HepG2 (cell line): ENCODE results near the gene FAT1. TPM values are rescaled to one million over a fixed set of nuclear protein-coding genes. Genes with fewer than 3 reads are reported as not detected.

Source experiments
- ATAC-seq: fragments of 200-7000 bp; cut with Tn5 transposase; 3 replicates; pipeline ENCODE4 v1.9.1; 2020; ENCODE audit warnings: mild to moderate bottlenecking, moderate library complexity
- BruUV-seq: library from RNA; stranded (reverse); fragments of 400-500 nt; replicated peaks from 2 replicates; lab custom pipeline; 2021; lab: Mats Ljungman, UMichigan
- CTCF ChIA-PET: fragments of 300-600 bp; formaldehyde crosslinking; extraction: SDS; loops from one replicate; lab custom pipeline; 2021; ENCODE audit warnings: low total read pairs, inconsistent platforms, low intra/inter-chr PET ratio; lab: Yijun Ruan, JAX
- POLR2A ChIA-PET: fragments of 350-600 bp; sonication (Branson Sonifier 250); formaldehyde crosslinking; loops from one replicate; lab custom pipeline; 2020; ENCODE audit warnings: antibody characterized with exemption, inconsistent platforms; lab: Yijun Ruan, JAX
- DNase-seq: peaks from one replicate; pipeline ENCODE4 v3.0.0-alpha.2; 2015; ENCODE audit warnings: low spot score
- FAIRE-seq: peaks from 3 replicates; lab custom pipeline; 2011; peaks lifted over from hg19 to GRCh38; lab: Jason Lieb, UNC
- H2AFZ ChIP-seq: one replicate; pipeline ENCODE4 v1.6.1; 2011; ENCODE audit warnings: low read length, inconsistent platforms
- H3K27ac ChIP-seq: fragments of 300-600 bp; 3 replicates; pipeline ENCODE4 v1.8.0; 2011; ENCODE audit warnings: mixed run types, mild to moderate bottlenecking, mixed read lengths, low read length, inconsistent platforms; ENCODE audit not compliant: insufficient read depth; ENCODE audit errors: extremely low read length
- H3K27me3 ChIP-seq, 2 experiments: fragments of 200-600 bp in 1 of 2; 2 replicates in 1 of 2; 3 replicates in 1 of 2; pipeline versions ENCODE4 v1.6.0 to v1.8.0; 2011; ENCODE audit warnings: low read length in 2 of 2, mild to moderate bottlenecking in 2 of 2, moderate library complexity in 2 of 2, inconsistent platforms in 1 of 2; ENCODE audit not compliant: insufficient read depth in 2 of 2, control insufficient read depth in 1 of 2
- H3K36me3 ChIP-seq, 2 experiments: fragments of 200-600 bp in 1 of 2; replicated peaks in 1 of 2; 2 replicates in 1 of 2; 3 replicates in 1 of 2; pipeline versions ENCODE4 v1.5.1 to v1.8.0; 2011; ENCODE audit warnings: low read length in 2 of 2, inconsistent platforms in 1 of 2; ENCODE audit not compliant: insufficient read depth in 2 of 2, control insufficient read depth in 1 of 2
- H3K4me1 ChIP-seq: 2 replicates; pipeline ENCODE4 v1.5.1; 2012; ENCODE audit warnings: low read length, inconsistent platforms; ENCODE audit not compliant: insufficient read depth
- H3K4me2 ChIP-seq: 2 replicates; pipeline ENCODE4 v1.6.0; 2011; ENCODE audit warnings: low read depth, low read length, inconsistent platforms
- H3K4me3 ChIP-seq, 3 experiments: fragments of 200-600 bp in 1 of 3; sonication (generic), shearing (Covaris generic) in 1 of 3; replicated peaks in 1 of 3; 2 replicates each; pipeline ENCODE4 v1.5.1; 2011 to 2016; ENCODE audit warnings: low read length in 3 of 3, inconsistent platforms in 2 of 3, low read depth in 2 of 3, mild to moderate bottlenecking in 2 of 3, control low read depth in 1 of 3, mixed read lengths in 1 of 3; ENCODE audit not compliant: insufficient read depth in 1 of 3
- H3K79me2 ChIP-seq: one replicate; pipeline ENCODE4 v1.6.1; 2011; ENCODE audit warnings: low read length, inconsistent platforms; ENCODE audit not compliant: insufficient read depth
- H3K9ac ChIP-seq: 2 replicates; pipeline ENCODE4 v1.6.0; 2011; ENCODE audit warnings: mild to moderate bottlenecking, low read depth, low read length, inconsistent platforms; ENCODE audit not compliant: insufficient read depth
- H3K9me3 ChIP-seq: 2 replicates; pipeline ENCODE4 v1.5.1; 2012; ENCODE audit warnings: mild to moderate bottlenecking, low read length
- H4K20me1 ChIP-seq: 2 replicates; pipeline ENCODE4 v1.6.0; 2011; ENCODE audit warnings: inconsistent platforms, mild to moderate bottlenecking, low read length, moderate library complexity; ENCODE audit not compliant: insufficient read depth
- AGO2 ChIP-seq: fragments of 200-400 bp; formaldehyde crosslinking; optimal IDR thresholded peaks from 2 replicates; pipeline ENCODE3; 2017; ENCODE audit warnings: mild to moderate bottlenecking, low read depth, low read length, moderate library complexity
- EED ChIP-seq: sonication (generic); formaldehyde crosslinking; IDR thresholded peaks from 2 replicates; pipeline ENCODE4 v1.5.0; 2020; ENCODE audit warnings: mild to moderate bottlenecking, missing genetic modification reagents
- FOSL2 ChIP-seq: sonication (generic); formaldehyde crosslinking; IDR thresholded peaks from 2 replicates; pipeline ENCODE4 v1.4.0; 2020; ENCODE audit warnings: missing genetic modification reagents
- GMEB2 ChIP-seq: IDR thresholded peaks from 2 replicates; pipeline ENCODE4 v1.6.1; 2016; ENCODE audit warnings: missing biosample characterization, missing genetic modification reagents, low read depth
- HOXA3 ChIP-seq: sonication (generic); formaldehyde crosslinking; IDR thresholded peaks from 2 replicates; pipeline ENCODE4 v1.5.0; 2020; ENCODE audit warnings: missing genetic modification reagents
- MBNL3 ChIP-seq: fragments of 250-450 bp; sonication (Bioruptor Pico); conservative IDR thresholded peaks from 2 replicates; pipeline ENCODE4 v1.8.0; 2022; ENCODE audit warnings: mild to moderate bottlenecking, inconsistent platforms
- MTA1 ChIP-seq: sonication (generic); formaldehyde crosslinking; IDR thresholded peaks from 2 replicates; pipeline ENCODE4 v1.4.0; 2020; ENCODE audit warnings: missing genetic modification reagents, mild to moderate bottlenecking, borderline replicate concordance
- PHF20 ChIP-seq: sonication (generic); formaldehyde crosslinking; IDR thresholded peaks from 2 replicates; pipeline ENCODE4 v1.5.0; 2020; ENCODE audit warnings: mild to moderate bottlenecking, missing genetic modification reagents
- RFXANK ChIP-seq: IDR thresholded peaks from 2 replicates; pipeline ENCODE4 v1.6.1; 2016
- SIX4 ChIP-seq: sonication (generic); formaldehyde crosslinking; IDR thresholded peaks from 2 replicates; pipeline ENCODE4 v1.4.0; 2020; ENCODE audit warnings: missing genetic modification reagents
- SP2 ChIP-seq: sonication (generic); formaldehyde crosslinking; IDR thresholded peaks from 2 replicates; pipeline ENCODE4 v1.5.1; 2020; ENCODE audit warnings: mild to moderate bottlenecking, missing genetic modification reagents
- YEATS2 ChIP-seq: sonication (generic); formaldehyde crosslinking; IDR thresholded peaks from 2 replicates; pipeline ENCODE4 v1.4.0; 2020; ENCODE audit warnings: missing genetic modification reagents, borderline replicate concordance
- ZBTB38 ChIP-seq: sonication (generic); formaldehyde crosslinking; IDR thresholded peaks from 2 replicates; pipeline ENCODE4 v1.5.1; 2020; ENCODE audit warnings: mild to moderate bottlenecking, missing genetic modification reagents
- ZBTB39 ChIP-seq: sonication (generic); formaldehyde crosslinking; IDR thresholded peaks from 2 replicates; pipeline ENCODE4 v1.5.0; 2020; ENCODE audit warnings: missing genetic modification reagents
- ZNF337 ChIP-seq: sonication (generic); formaldehyde crosslinking; IDR thresholded peaks from 2 replicates; pipeline ENCODE4 v1.5.1; 2020; ENCODE audit warnings: missing genetic modification reagents, low read depth, mild to moderate bottlenecking, borderline replicate concordance
- ZNF687 ChIP-seq: sonication (generic); formaldehyde crosslinking; IDR thresholded peaks from 2 replicates; pipeline ENCODE4 v1.5.1; 2020; ENCODE audit warnings: mild to moderate bottlenecking, missing genetic modification reagents, moderate library complexity
- ZSCAN30 ChIP-seq: sonication (generic); formaldehyde crosslinking; IDR thresholded peaks from 2 replicates; pipeline ENCODE4 v1.5.0; 2020; ENCODE audit warnings: mild to moderate bottlenecking, missing genetic modification reagents
- WGBS: methylation state at CpG from one replicate; pipeline ENCODE4 v1.1.6; 2017; ENCODE audit warnings: low lambda C conversion rate; 5-methylcytosine and 5-hydroxymethylcytosine counted together
- in situ Hi-C: cut with HindIII; loops from 2 replicates; pipeline ENCODE4 v1.10.0; 2017; ENCODE audit warnings: low pct_unique_long_range_greater_than_20kb; ENCODE audit not compliant: extremely low pct_ligation_motif_present
- intact Hi-C: fragments of 100-400 bp; cut with micrococcal nuclease; formaldehyde crosslinking; loops from one replicate; pipeline ENCODE4 v1.10.0; 2022; ENCODE audit not compliant: unreplicated experiment
- polyA plus RNA-seq, 8 experiments: library from polyadenylated mRNA; depleted of rRNA in 3 of 8; stranded (reverse) in 7 of 8; unstranded in 1 of 8; fragments of >200 nt; fragmentation: Illumina TruSeq in 4 of 8; extraction: Trizol in 4 of 8; gene quantifications; 2 replicates each; pipeline versions ENCODE4 v1.2.1 to v1.2.3, GENCODE V29; 2011 to 2016; ENCODE audit warnings: low read depth in 4 of 8, missing spikeins in 1 of 8, mixed read lengths in 1 of 8; ENCODE audit not compliant: insufficient read depth in 1 of 8
- total RNA-seq, 5 experiments: library from RNA; depleted of rRNA; stranded (reverse); fragments of >200 nt; fragmentation: Illumina TruSeq; extraction: Trizol; gene quantifications; 2 replicates each; pipeline ENCODE4 v1.2.3, GENCODE V29; 2016; ENCODE audit warnings: low read depth in 1 of 5

FAT1 gene
- total and polyA plus RNA-seq, 2 of the 13 experiments (the other 11 are each of a cell fraction or from before 2014, with no cell fraction given): 185 to 216 TPM

GRCh38 chr4:186653969-186654368 lies 69.7 kb downstream of the FAT1 start (continued):
- TF ChIP-seq EED (CRISPR knock-in tag) (no peak), MTA1 (CRISPR knock-in tag) (no peak), MBNL3 (CRISPR knock-in tag) (no peak), SIX4 (CRISPR knock-in tag) (no peak)

- in situ Hi-C loops: no loop called here
- H3K9me3 ChIP-seq: no peaks in the 10 kb centered on the region
- ATAC-seq: peak; percentile 45
- TF ChIP-seq YEATS2 (CRISPR knock-in tag) (no peak), ZNF687 (CRISPR knock-in tag) (peak; percentile 18; the same call in 1 of the 2 replicates), ZBTB38 (CRISPR knock-in tag) (0 out of 2 replicates have a peak, but pooled peaks have one; percentile 24), AGO2 (peak; percentile 53), SP2 (CRISPR knock-in tag) (no peak), HOXA3 (CRISPR knock-in tag) (no peak), ZBTB39 (CRISPR knock-in tag) (no peak), FOSL2 (CRISPR knock-in tag) (no peak), RFXANK (CRISPR knock-in tag) (no peak), GMEB2 (CRISPR knock-in tag) (no peak), ZSCAN30 (CRISPR knock-in tag) (no peak), PHF20 (CRISPR knock-in tag) (no peak), ZNF337 (no peak)
Measured at GRCh38 chr4:186651624-186652023, 72.0 kb downstream of the FAT1 start.

More at GRCh38 chr4:186651624-186652023, 72.0 kb downstream of the FAT1 start:
- H3K9ac ChIP-seq: no peak overlapping the region
- FAIRE-seq (no peak), DNase-seq (no peak)
- H3K27me3 ChIP-seq: no peaks in the 10 kb centered on the region
- BruUV-seq: no TSS peak
- no peak overlapping the region for H3K4me3 ChIP-seq
- peaks cover 54% of the 10 kb centered on the region for H3K79me2 ChIP-seq
- peaks cover 9 to 49% of the 10 kb centered on the region in 2 experiments for H3K36me3 ChIP-seq
- intact Hi-C loops: no loop called here
- H3K4me1 ChIP-seq: 0 out of 2 replicates have a peak, but pooled peaks cover 5% of the 10 kb centered on the region
- ChIA-PET CTCF (no interaction called here), POLR2A (no interaction called here)
- 97% methylated on average over 20 of the region's 21 CpGs for WGBS
- no peak overlapping the region for H2AFZ ChIP-seq
- no peak overlapping the region for H3K27ac ChIP-seq
- H3K4me2 ChIP-seq: no peak overlapping the region
- peaks cover 15% of the 10 kb centered on the region for H4K20me1 ChIP-seq
